Mesodermal cell (in vitro differentiated cells): ENCODE results near the gene CDKN3.
"Not testable (repeated sequence)": the region's sequence is repeated elsewhere in the genome, so short reads cannot be mapped to it uniquely, and the experiment has no call there.

Source experiments
- H3K27ac ChIP-seq: 2 replicates; pipeline ENCODE4 v1.7.0; 2013; ENCODE audit warnings: mild to moderate bottlenecking, low read depth, low read length, moderate library complexity; ENCODE audit not compliant: severe bottlenecking
- H3K36me3 ChIP-seq: 2 replicates; pipeline ENCODE4 v1.7.1; 2013; ENCODE audit warnings: mild to moderate bottlenecking, low read length, moderate library complexity; ENCODE audit not compliant: control insufficient read depth, insufficient read depth
- H3K4me1 ChIP-seq: one replicate; pipeline ENCODE4 v1.7.1; 2013; ENCODE audit warnings: mild to moderate bottlenecking, low read length; ENCODE audit not compliant: insufficient read depth, control insufficient read depth, poor library complexity, severe bottlenecking
- H3K4me3 ChIP-seq: 2 replicates; pipeline ENCODE4 v1.7.0; 2013; ENCODE audit warnings: low read length, control low read depth, mild to moderate bottlenecking; ENCODE audit not compliant: insufficient read depth, poor library complexity, severe bottlenecking; ENCODE audit errors: extremely low read depth
- H3K9me3 ChIP-seq: 2 replicates; pipeline ENCODE4 v1.7.1; 2013; ENCODE audit warnings: mild to moderate bottlenecking, low read length, moderate library complexity; ENCODE audit not compliant: control insufficient read depth
- WGBS, 2 experiments: methylation state at CpG; one replicate each; pipeline ENCODE4 v1.1.5; 2013; ENCODE audit warnings: missing lambda C conversion rate in 2 of 2; ENCODE audit not compliant: insufficient coverage in 2 of 2; 5-methylcytosine and 5-hydroxymethylcytosine counted together

Gene CDKN3

GRCh38 chr14:54453990-54454389, 57.2 kb downstream of the CDKN3 start:
- H3K9me3 ChIP-seq, H3K36me3 ChIP-seq, H3K4me3 ChIP-seq, H3K27ac ChIP-seq, H3K4me1 ChIP-seq: not testable (repeated sequence)
- WGBS, 2 experiments = 82 to 100% methylated on average over 2 to 3 of the region's 5 CpGs

- WGBS, 2 experiments = 100% methylated on average over 1 of the region's 1 CpG
- Histone ChIP-seq H3K36me3 (no peaks in the 10 kb centered on the region), H3K27ac (no peak overlapping the region), H3K4me1 (peaks cover 3% of the 10 kb centered on the region), H3K9me3 (peaks cover 7% of the 10 kb centered on the region), H3K4me3 (no peak overlapping the region)
Observed at GRCh38 chr14:54455363-54455762, 58.6 kb downstream of the CDKN3 start.

GRCh38 chr14:54456820-54457608, 60.2 kb downstream of the CDKN3 start:
- H3K4me1 ChIP-seq, H3K27ac ChIP-seq, H3K9me3 ChIP-seq, H3K4me3 ChIP-seq, H3K36me3 ChIP-seq: not testable (repeated sequence)
- WGBS, 2 experiments = 100% methylated on average over 1 of the region's 1 CpG; no CpG with 5 or more reads in 1 of the 2 experiments

GRCh38 chr14:54457609-54457996, 60.8 kb downstream of the CDKN3 start:
- 100% methylated on average over 3 of the region's 3 CpGs; no CpG with 5 or more reads in 1 of the 2 experiments for WGBS, 2 experiments
- Histone ChIP-seq H3K9me3 (peaks cover 7% of the 10 kb centered on the region), H3K4me3 (no peak overlapping the region), H3K4me1 (no peaks in the 10 kb centered on the region), H3K36me3 (no peaks in the 10 kb centered on the region), H3K27ac (no peak overlapping the region)

GRCh38 chr14:54458536-54458935, 61.7 kb downstream of the CDKN3 start:
- H3K36me3 ChIP-seq, H3K4me1 ChIP-seq, H3K4me3 ChIP-seq, H3K9me3 ChIP-seq, H3K27ac ChIP-seq: not testable (repeated sequence)

- Histone ChIP-seq H3K4me1 (no peaks in the 10 kb centered on the region), H3K27ac (no peak overlapping the region), H3K36me3 (no peaks in the 10 kb centered on the region), H3K4me3 (no peak overlapping the region), H3K9me3 (peaks cover 7% of the 10 kb centered on the region)
- WGBS, 2 experiments = 85 to 94% methylated on average over 3 of the region's 3 CpGs
Observed at GRCh38 chr14:54459106-54459505, 62.3 kb downstream of the CDKN3 start.

GRCh38 chr14:54462048-54462447, 65.2 kb downstream of the CDKN3 start:
- Histone ChIP-seq H3K9me3 (peaks cover 12% of the 10 kb centered on the region), H3K27ac (no peak overlapping the region)
- 87 to 95% methylated on average over 2 to 4 of the region's 5 CpGs for WGBS, 2 experiments

GRCh38 chr14:54465654-54466053, 68.8 kb downstream of the CDKN3 start:
- no peaks in the 10 kb centered on the region for H3K4me1 ChIP-seq
- H3K4me3 ChIP-seq = no peak overlapping the region
- 71 to 75% methylated on average over 1 of the region's 4 CpGs for WGBS, 2 experiments
- peaks cover 4% of the 10 kb centered on the region for H3K36me3 ChIP-seq
- no peak overlapping the region for H3K27ac ChIP-seq
- peaks cover 15% of the 10 kb centered on the region for H3K9me3 ChIP-seq

More at GRCh38 chr14:54462048-54462447, 65.2 kb downstream of the CDKN3 start:
- no peaks in the 10 kb centered on the region for H3K4me1 ChIP-seq
- H3K36me3 ChIP-seq = no peaks in the 10 kb centered on the region
- no peak overlapping the region for H3K4me3 ChIP-seq

GRCh38 chr14:54467280-54467679, 70.5 kb downstream of the CDKN3 start:
- no peaks in the 10 kb centered on the region for H3K4me1 ChIP-seq
- peaks cover 8% of the 10 kb centered on the region for H3K36me3 ChIP-seq
- H3K4me3 ChIP-seq = no peak overlapping the region
- H3K9me3 ChIP-seq = peaks cover 15% of the 10 kb centered on the region
- H3K27ac ChIP-seq = no peak overlapping the region
